Measurements from ENCODE around the gene BRCC3.

DNA sequence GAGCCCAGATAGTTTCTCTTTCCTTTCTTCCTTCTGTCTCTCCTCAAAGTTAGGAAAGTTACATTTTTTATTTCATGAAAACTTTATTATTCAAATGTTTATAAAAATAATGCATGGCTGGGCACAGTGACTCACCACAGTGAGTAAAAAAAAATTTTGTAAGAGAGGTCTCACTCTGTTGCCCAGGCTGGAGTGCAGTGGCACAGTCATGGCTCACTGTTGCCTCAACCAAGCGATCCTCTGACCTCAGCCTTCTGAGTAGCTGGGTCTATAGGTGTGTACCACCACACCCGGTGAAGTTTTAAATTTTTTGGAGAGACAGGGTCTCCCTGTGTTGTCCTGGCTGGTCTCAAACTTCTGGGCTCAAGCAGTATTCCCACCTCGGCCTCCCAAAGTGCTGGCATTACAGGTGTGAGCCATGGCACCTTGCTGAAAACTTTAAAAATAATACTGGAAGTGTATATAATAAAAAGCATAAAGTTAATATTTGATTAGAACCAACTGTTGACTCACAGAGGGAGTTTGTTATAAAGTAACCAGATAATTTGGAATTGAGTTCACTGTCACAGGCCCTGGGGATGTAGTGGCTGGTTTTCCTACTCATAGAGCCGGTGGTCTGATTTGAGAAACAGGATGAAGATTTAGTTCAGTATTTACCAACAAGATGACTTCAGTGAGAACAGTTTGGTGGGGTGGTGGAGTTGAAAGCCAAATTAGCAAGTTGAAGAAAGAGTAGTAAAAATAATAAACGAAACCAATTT lies 18.4 kb upstream of the BRCC3 start:
- TF ChIP-seq, protein P1, sequence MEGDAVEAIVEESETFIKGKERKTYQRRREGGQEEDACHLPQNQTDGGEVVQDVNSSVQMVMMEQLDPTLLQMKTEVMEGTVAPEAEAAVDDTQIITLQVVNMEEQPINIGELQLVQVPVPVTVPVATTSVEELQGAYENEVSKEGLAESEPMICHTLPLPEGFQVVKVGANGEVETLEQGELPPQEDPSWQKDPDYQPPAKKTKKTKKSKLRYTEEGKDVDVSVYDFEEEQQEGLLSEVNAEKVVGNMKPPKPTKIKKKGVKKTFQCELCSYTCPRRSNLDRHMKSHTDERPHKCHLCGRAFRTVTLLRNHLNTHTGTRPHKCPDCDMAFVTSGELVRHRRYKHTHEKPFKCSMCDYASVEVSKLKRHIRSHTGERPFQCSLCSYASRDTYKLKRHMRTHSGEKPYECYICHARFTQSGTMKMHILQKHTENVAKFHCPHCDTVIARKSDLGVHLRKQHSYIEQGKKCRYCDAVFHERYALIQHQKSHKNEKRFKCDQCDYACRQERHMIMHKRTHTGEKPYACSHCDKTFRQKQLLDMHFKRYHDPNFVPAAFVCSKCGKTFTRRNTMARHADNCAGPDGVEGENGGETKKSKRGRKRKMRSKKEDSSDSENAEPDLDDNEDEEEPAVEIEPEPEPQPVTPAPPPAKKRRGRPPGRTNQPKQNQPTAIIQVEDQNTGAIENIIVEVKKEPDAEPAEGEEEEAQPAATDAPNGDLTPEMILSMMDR (IDR thresholded peaks at IDR 0.05; ENCODE audit: poor library complexity): no peak
- TF ChIP-seq EZH2 (IDR thresholded peaks at IDR 0.05; ENCODE audit: borderline replicate concordance) (no peak), EZH2phosphoT487 (IDR thresholded peaks at IDR 0.05; ENCODE audit: low read depth, severe bottlenecking, unreplicated experiment) (no peak)
